GM12872 (cell line): Measurements from ENCODE around the gene LCTL.

Source experiments
- TF ChIP-seq, protein P1 (sequence below): IDR thresholded peaks from 3 replicates; pipeline ENCODE4 v1.5.1; 2011; ENCODE audit warnings: low read depth, mild to moderate bottlenecking, low read length, moderate library complexity; ENCODE audit not compliant: insufficient read depth

LCTL gene

DNA sequence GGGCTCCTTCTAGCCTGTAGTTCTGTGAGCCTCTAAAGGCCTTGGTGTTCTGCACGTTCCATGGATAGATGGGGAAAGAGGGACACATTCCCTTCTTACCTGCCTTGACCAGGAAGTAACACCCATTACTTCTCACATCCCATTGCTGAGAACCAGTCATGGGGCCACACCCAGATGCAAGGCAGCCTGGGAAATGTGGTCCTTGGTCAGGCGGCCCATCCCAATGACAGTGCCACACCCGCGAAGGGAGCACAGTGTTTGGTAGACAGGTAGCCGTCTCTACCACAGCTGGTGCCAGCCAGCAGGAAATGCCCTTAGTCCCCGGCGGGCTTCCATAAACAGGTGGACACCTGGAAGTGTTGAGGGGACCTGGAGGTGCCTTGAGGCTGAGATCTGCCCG is 23.2 kb upstream of the LCTL start:
- TF ChIP-seq, protein P1, sequence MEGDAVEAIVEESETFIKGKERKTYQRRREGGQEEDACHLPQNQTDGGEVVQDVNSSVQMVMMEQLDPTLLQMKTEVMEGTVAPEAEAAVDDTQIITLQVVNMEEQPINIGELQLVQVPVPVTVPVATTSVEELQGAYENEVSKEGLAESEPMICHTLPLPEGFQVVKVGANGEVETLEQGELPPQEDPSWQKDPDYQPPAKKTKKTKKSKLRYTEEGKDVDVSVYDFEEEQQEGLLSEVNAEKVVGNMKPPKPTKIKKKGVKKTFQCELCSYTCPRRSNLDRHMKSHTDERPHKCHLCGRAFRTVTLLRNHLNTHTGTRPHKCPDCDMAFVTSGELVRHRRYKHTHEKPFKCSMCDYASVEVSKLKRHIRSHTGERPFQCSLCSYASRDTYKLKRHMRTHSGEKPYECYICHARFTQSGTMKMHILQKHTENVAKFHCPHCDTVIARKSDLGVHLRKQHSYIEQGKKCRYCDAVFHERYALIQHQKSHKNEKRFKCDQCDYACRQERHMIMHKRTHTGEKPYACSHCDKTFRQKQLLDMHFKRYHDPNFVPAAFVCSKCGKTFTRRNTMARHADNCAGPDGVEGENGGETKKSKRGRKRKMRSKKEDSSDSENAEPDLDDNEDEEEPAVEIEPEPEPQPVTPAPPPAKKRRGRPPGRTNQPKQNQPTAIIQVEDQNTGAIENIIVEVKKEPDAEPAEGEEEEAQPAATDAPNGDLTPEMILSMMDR = no peak

DNA sequence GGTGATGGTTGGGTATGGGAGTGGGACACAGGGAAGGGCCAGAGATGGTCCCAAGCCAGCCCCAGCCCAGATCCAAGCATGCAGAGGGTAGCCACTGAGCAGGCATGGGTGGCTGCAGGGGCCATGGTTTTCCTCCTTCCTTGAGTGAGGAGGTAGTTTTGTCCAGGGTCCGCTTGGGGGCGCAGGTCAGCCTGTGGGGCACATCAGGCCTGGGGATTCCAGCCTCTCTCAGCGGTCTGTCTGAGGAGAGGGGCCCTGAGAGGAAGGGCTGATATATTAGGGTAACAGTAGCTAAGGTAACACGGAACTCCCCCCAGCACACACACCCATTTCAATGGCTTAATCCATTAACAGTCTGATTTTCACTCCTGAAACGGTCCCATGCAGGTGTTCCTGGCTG is 22.7 kb upstream of the LCTL start:
- TF ChIP-seq, protein P1 = peak; percentile 53

DNA sequence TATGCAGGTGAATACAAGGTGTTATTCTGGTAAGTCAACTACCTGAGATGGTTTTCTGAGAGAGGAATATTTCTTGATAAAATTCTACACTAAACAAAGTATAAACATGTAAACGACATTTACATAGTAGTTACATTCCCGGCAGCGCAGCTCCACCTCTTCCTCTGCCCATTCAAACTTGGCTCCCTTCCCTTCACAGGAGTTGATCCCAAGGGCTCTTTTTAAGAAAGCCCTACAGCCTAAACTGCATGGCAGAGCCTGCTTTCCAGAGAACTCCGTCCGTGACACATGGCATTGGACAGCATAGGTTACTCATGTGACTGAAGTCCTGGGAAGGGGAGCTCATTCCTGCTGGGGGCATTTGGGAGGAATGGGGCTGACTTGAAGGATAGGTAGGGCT is 22.0 kb upstream of the LCTL start:
- TF ChIP-seq, protein P1 = no peak

DNA sequence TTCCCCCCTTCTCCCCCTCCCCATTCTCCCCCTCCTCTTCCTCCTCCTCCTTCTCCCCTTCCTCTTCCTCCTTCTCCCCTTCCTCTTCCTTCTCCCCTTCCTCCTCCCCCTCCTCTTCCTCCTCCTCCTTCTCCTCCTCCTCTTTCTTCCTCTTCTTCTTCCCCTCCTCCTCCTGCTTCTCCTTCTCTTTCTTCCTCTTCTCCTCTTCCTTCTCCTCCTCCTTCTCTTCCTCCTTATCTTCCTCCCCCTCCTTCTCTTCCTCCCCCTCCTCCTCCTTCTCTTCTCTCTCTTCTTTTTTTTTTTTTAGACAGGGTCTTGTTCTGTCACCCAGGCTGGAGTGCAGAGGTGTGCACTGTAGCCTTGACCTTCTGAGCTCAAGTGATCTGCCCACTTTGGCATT is 21.2 kb upstream of the LCTL start:
- TF ChIP-seq, protein P1 = no peak

DNA sequence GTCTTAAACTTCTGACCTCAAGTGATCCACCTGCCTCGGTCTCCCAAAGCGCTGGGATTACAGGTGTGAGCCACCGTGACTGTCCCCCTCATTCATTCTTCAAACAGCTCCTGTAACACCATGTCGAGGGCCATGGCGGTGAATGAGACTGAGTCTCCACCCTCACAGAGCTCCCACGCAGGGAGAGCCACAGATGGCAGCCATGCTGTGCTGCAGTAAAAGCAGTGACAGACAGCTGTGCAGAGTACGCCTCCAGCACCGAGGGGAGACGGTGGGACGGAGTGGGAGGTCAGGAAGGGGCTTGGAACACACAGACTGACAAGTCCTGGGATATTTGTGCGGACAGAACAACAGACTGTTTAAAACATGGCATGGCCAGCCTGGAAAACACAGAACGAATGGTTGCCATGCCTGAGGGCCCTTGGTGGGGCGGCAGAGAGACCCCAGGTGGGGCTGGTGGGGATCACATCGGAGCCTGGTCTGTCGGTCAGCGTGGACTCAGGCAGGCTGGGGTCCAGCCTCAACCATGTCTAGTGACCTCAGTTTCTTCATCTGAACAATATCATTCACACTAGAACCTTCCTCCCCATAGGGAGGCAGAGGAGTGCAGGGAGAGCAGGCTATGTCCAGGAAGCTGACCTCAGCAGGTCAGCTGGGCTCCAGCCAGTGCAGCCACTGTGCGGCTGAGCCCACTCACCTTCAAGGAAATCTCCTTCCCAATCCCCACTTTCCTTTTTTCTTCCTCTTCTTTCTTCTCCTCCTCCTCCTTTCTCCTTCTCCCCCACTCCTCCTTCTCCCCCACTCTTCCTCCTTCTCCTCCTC is 20.6 kb upstream of the LCTL start:
- TF ChIP-seq, protein P1 = no peak

DNA sequence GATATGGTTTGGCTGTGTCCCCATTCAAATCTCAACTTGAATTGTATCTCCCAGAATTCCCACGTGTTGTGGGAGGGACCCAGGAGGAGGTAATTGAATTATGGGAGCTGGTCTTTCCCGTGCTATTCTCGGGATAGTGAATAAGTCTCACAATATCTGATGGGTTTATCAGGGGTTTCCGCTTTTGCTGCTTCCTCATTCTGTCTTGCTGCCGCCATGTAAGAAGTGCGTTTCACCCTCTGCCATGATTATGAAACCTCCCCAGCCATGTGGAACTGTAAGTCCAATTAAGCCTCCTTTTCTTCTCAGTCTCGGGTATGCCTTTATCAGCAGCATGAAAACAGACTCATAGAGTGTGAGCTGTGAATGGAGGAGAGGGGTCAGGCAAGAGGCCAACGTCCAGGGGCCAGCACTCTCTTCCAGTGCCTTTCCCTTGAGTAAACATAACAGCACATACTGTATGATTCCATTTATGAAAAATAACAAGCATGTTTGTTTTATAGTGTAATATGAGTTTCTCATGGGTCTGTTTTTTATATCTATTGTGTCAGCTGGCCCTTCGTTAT is 16.3 kb upstream of the LCTL start:
- TF ChIP-seq, protein P1 = no peak

DNA sequence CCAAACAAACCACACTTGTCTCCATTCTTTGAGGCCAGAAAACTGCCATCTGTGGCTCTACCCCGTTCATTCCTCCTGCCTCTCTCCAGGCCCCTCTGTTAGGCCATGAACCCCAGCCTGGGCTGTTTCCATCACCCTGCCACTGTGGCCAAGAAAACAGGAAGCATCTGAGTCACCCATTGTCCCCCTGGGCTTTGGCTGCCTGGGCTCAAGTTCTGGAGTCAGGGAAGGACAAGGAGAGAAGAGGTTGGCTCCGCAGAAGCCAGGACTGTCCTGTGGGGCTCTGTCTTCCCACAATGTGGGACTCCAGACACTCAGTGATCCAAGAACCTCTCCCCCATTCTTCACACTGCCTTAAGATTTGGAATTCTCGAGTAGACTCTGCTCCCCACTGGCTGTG is 14.8 kb upstream of the LCTL start:
- TF ChIP-seq, protein P1 = no peak
